H9 (cell line): ENCODE results near the gene CYP2S1. TPM values are rescaled to one million over a fixed set of nuclear protein-coding genes. Genes with fewer than 3 reads are reported as not detected.

ENCODE experiments used
- DNase-seq: peaks from one replicate; pipeline ENCODE4 v3.0.0-alpha.2; 2017
- H2AFZ ChIP-seq: one replicate; pipeline ENCODE4 v1.6.1; 2013; ENCODE audit warnings: mild to moderate bottlenecking, low read length, control low read depth, moderate library complexity
- H2AK5ac ChIP-seq: 2 replicates; pipeline ENCODE4 v1.6.1; 2013; ENCODE audit warnings: low read length, control low read depth, mixed read lengths; ENCODE audit not compliant: insufficient read length
- H2BK120ac ChIP-seq: one replicate; pipeline ENCODE4 v1.6.1; 2013; ENCODE audit warnings: low read depth, mild to moderate bottlenecking, low read length, control low read depth, inconsistent platforms; ENCODE audit not compliant: poor library complexity, severe bottlenecking
- H2BK12ac ChIP-seq: 2 replicates; pipeline ENCODE4 v1.6.1; 2013; ENCODE audit warnings: low read length, control low read depth, mixed read lengths, low read depth; ENCODE audit not compliant: insufficient read length
- H2BK15ac ChIP-seq: 2 replicates; pipeline ENCODE4 v1.6.1; 2013; ENCODE audit warnings: low read depth, low read length, control low read depth
- H2BK20ac ChIP-seq: one replicate; pipeline ENCODE4 v1.6.1; 2013; ENCODE audit warnings: low read depth, mild to moderate bottlenecking, low read length, control low read depth, inconsistent platforms; ENCODE audit not compliant: poor library complexity, severe bottlenecking
- H2BK5ac ChIP-seq: 2 replicates; pipeline ENCODE4 v1.6.1; 2013; ENCODE audit warnings: low read length, control low read depth, mixed read lengths; ENCODE audit not compliant: insufficient read length
- H3K14ac ChIP-seq: 2 replicates; pipeline ENCODE4 v1.6.1; 2013; ENCODE audit warnings: low read length, control low read depth; ENCODE audit not compliant: insufficient read depth
- H3K18ac ChIP-seq: 2 replicates; pipeline ENCODE4 v1.6.1; 2013; ENCODE audit warnings: low read depth, mild to moderate bottlenecking, mixed read lengths, low read length, control low read depth; ENCODE audit not compliant: insufficient read length
- H3K23ac ChIP-seq: 2 replicates; pipeline ENCODE4 v1.6.1; 2013; ENCODE audit warnings: low read length, control low read depth, mixed read lengths, low read depth; ENCODE audit not compliant: insufficient read length
- H3K23me2 ChIP-seq: 2 replicates; pipeline ENCODE4 v1.6.1; 2013; ENCODE audit warnings: low read depth, mild to moderate bottlenecking, mixed read lengths, low read length, control low read depth; ENCODE audit not compliant: insufficient read length, poor library complexity, severe bottlenecking
- H3K27ac ChIP-seq: 2 replicates; pipeline ENCODE4 v1.5.1; 2013; ENCODE audit warnings: low read length, control low read depth, mixed read lengths, low read depth; ENCODE audit not compliant: insufficient read length
- H3K27me3 ChIP-seq: 2 replicates; pipeline ENCODE4 v1.6.1; 2013; ENCODE audit warnings: low read length, control low read depth, inconsistent platforms; ENCODE audit not compliant: insufficient read depth
- H3K4ac ChIP-seq: 2 replicates; pipeline ENCODE4 v1.6.1; 2013; ENCODE audit warnings: low read depth, mild to moderate bottlenecking, control low read depth, inconsistent platforms, low read length, moderate library complexity
- H3K4me1 ChIP-seq: 2 replicates; pipeline ENCODE4 v1.6.1; 2013; ENCODE audit warnings: low read length, control low read depth, inconsistent platforms; ENCODE audit not compliant: insufficient read depth
- H3K4me2 ChIP-seq: 2 replicates; pipeline ENCODE4 v1.6.1; 2013; ENCODE audit warnings: low read length, control low read depth, mixed read lengths; ENCODE audit not compliant: insufficient read length, insufficient read depth
- H3K56ac ChIP-seq: 2 replicates; pipeline ENCODE4 v1.6.1; 2013; ENCODE audit warnings: low read depth, mild to moderate bottlenecking, mixed read lengths, low read length, control low read depth; ENCODE audit not compliant: insufficient read length
- H3K79me1 ChIP-seq: 2 replicates; pipeline ENCODE4 v1.6.1; 2013; ENCODE audit warnings: low read depth, mild to moderate bottlenecking, moderate library complexity, low read length, control low read depth, inconsistent platforms; ENCODE audit not compliant: insufficient read depth, poor library complexity, severe bottlenecking
- H3K79me2 ChIP-seq: 2 replicates; pipeline ENCODE4 v1.6.1; 2013; ENCODE audit warnings: low read length, control low read depth, inconsistent platforms; ENCODE audit not compliant: insufficient read depth
- H3K9ac ChIP-seq: 2 replicates; pipeline ENCODE4 v1.6.1; 2013; ENCODE audit warnings: low read length, control low read depth, mixed read lengths; ENCODE audit not compliant: insufficient read length; ENCODE audit errors: extremely low read depth
- H3K9me3 ChIP-seq: one replicate; pipeline ENCODE4 v1.6.1; 2013; ENCODE audit warnings: low read depth, low read length, inconsistent platforms; ENCODE audit not compliant: control insufficient read depth
- H3T11ph ChIP-seq: one replicate; pipeline ENCODE4 v1.6.1; 2013; ENCODE audit warnings: mild to moderate bottlenecking, low read length, control low read depth, inconsistent platforms
- H4K20me1 ChIP-seq: one replicate; pipeline ENCODE4 v1.6.1; 2013; ENCODE audit not compliant: control insufficient read depth, insufficient read length, insufficient read depth
- H4K5ac ChIP-seq: 2 replicates; pipeline ENCODE4 v1.6.1; 2013; ENCODE audit warnings: low read depth, mild to moderate bottlenecking, mixed read lengths, low read length, control low read depth; ENCODE audit not compliant: insufficient read length
- H4K8ac ChIP-seq: replicated peaks from 2 replicates; pipeline ENCODE4 v1.6.1; 2013; ENCODE audit warnings: low read length, control low read depth, mixed read lengths, low read depth; ENCODE audit not compliant: insufficient read length
- H4K91ac ChIP-seq: 2 replicates; pipeline ENCODE4 v1.6.1; 2013; ENCODE audit warnings: low read depth, mild to moderate bottlenecking, moderate library complexity, mixed read lengths, low read length, control low read depth; ENCODE audit not compliant: insufficient read length
- H3K27ac Mint-ChIP-seq, 3 experiments: 2 replicates in 2 of 3; 3 replicates in 1 of 3; pipeline ENCODE4 v1.8.0; 2020 to 2021; ENCODE audit warnings: mixed read lengths in 3 of 3, mild to moderate bottlenecking in 1 of 3, moderate library complexity in 1 of 3
- H3K27me3 Mint-ChIP-seq: 2 replicates; pipeline ENCODE4 v1.8.0; 2021; ENCODE audit warnings: low read depth, mild to moderate bottlenecking, moderate library complexity, mixed read lengths
- H3K36me3 Mint-ChIP-seq, 3 experiments: 2 replicates in 2 of 3; 3 replicates in 1 of 3; pipeline ENCODE4 v1.8.0; 2020 to 2021; ENCODE audit warnings: low read depth in 3 of 3, mixed read lengths in 3 of 3; ENCODE audit not compliant: insufficient read depth in 1 of 3
- H3K4me1 Mint-ChIP-seq, 2 experiments: 2 replicates each; pipeline ENCODE4 v1.8.0; 2020; ENCODE audit warnings: mixed read lengths in 2 of 2
- H3K4me3 Mint-ChIP-seq, 2 experiments: 2 replicates in 1 of 2; 3 replicates in 1 of 2; pipeline ENCODE4 v1.8.0; 2020 to 2021; ENCODE audit warnings: mild to moderate bottlenecking in 2 of 2, mixed read lengths in 2 of 2, moderate library complexity in 1 of 2
- H3K9me3 Mint-ChIP-seq, 2 experiments: 2 replicates in 1 of 2; 3 replicates in 1 of 2; pipeline ENCODE4 v1.8.0; 2020; ENCODE audit warnings: mild to moderate bottlenecking in 2 of 2, mixed read lengths in 2 of 2, moderate library complexity in 1 of 2
- WGBS: extraction: QIAGEN DNeasy Blood & Tissue Kit; methylation state at CpG from one replicate; pipeline ENCODE4 v1.1.7; 2013; ENCODE audit warnings: missing lambda C conversion rate, low lambda C conversion rate, mixed read lengths; ENCODE audit not compliant: insufficient read length; ENCODE audit errors: extremely low coverage; 5-methylcytosine and 5-hydroxymethylcytosine counted together
- total RNA-seq: library from RNA; stranded (reverse); gene quantifications from 2 replicates; pipeline ENCODE4 v1.2.1, GENCODE V29; 2021
- TF ChIP-seq, protein P1 (sequence below): fragments of 200-600 bp; sonication (generic); conservative IDR thresholded peaks from 3 replicates; pipeline ENCODE4 v1.8.0; 2021; ENCODE audit warnings: antibody characterized with exemption, mild to moderate bottlenecking

The CYP2S1 gene
- total RNA-seq, 1 experiment from 2014 or later = 159 TPM

DNA sequence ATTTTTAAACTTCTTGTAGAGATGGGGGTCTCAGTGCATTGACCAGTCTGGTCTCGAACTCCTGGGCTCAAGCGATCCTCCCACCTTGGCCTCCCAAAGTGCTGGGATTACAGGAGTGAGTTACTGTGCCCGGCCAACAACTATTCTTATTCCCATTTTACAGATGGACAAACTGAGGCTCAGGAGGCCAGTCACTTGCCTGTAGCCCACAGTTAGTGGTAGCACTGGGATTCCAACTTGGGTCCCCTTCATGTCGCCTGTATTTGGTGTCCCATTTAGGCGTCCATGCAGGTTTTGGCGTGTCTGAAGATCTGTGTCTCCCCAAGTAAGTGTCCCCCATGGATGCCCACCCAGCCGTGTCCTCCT lies 25.2 kb downstream of the CYP2S1 start:
- Histone ChIP-seq H3K27ac (no peak overlapping the region), H3K23ac (no peak overlapping the region), H2BK20ac (no peak overlapping the region), H2BK12ac (no peak overlapping the region), H4K20me1 (no peaks in the 10 kb centered on the region), H3K18ac (peak overlapping the region; percentile 80), H3K79me2 (no peaks in the 10 kb centered on the region), H4K8ac (no peak overlapping the region), H2AK5ac (no peak overlapping the region), H4K91ac (no peak overlapping the region), H2BK120ac (no peak overlapping the region), H3K14ac (peak overlapping the region; percentile 44), H3K23me2 (peaks cover 11% of the 10 kb centered on the region), H3T11ph (no peak overlapping the region), H2BK15ac (no peak overlapping the region), H2BK5ac (no peak overlapping the region), H3K56ac (no peak overlapping the region), H3K4me1 (no peaks in the 10 kb centered on the region), H3K4me2 (peak overlapping the region; percentile 81), H3K9me3 (no peaks in the 10 kb centered on the region), H3K27me3 (no peaks in the 10 kb centered on the region), H3K79me1 (no peaks in the 10 kb centered on the region), H4K5ac (no peak overlapping the region), H2AFZ (no peak overlapping the region), H3K9ac (no peak overlapping the region), H3K4ac (no peak overlapping the region)
- Mint-ChIP-seq H3K9me3 (peaks cover 0 to 2% of the 10 kb centered on the region in 2 experiments; a peak in 3 of 5 replicates), H3K4me3 (peak overlapping the region; percentile 74 to 91), H3K27me3 (peaks cover 6% of the 10 kb centered on the region), H3K36me3 (peaks cover 12 to 20% (median 13%) of the 10 kb centered on the region in 3 experiments), H3K4me1 (peaks cover 36 to 43% of the 10 kb centered on the region in 2 experiments), H3K27ac (peak overlapping the region; percentile 85 to 95 (median 88))
- WGBS = no CpG with 5 or more reads among the region's 7 CpGs
- TF ChIP-seq, protein P1, sequence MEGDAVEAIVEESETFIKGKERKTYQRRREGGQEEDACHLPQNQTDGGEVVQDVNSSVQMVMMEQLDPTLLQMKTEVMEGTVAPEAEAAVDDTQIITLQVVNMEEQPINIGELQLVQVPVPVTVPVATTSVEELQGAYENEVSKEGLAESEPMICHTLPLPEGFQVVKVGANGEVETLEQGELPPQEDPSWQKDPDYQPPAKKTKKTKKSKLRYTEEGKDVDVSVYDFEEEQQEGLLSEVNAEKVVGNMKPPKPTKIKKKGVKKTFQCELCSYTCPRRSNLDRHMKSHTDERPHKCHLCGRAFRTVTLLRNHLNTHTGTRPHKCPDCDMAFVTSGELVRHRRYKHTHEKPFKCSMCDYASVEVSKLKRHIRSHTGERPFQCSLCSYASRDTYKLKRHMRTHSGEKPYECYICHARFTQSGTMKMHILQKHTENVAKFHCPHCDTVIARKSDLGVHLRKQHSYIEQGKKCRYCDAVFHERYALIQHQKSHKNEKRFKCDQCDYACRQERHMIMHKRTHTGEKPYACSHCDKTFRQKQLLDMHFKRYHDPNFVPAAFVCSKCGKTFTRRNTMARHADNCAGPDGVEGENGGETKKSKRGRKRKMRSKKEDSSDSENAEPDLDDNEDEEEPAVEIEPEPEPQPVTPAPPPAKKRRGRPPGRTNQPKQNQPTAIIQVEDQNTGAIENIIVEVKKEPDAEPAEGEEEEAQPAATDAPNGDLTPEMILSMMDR = no peak
- DNase-seq = no peak
